ENCODE data around the gene SLC41A2. TPM values are rescaled to one million over a fixed set of nuclear protein-coding genes. Genes with fewer than 3 reads are reported as not detected.
"Not testable (repeated sequence)": the region's sequence is repeated elsewhere in the genome, so short reads cannot be mapped to it uniquely, and the experiment has no call there.

Gene SLC41A2
- total RNA-seq, 1 experiment from 2014 or later: 24.0 TPM

DNA sequence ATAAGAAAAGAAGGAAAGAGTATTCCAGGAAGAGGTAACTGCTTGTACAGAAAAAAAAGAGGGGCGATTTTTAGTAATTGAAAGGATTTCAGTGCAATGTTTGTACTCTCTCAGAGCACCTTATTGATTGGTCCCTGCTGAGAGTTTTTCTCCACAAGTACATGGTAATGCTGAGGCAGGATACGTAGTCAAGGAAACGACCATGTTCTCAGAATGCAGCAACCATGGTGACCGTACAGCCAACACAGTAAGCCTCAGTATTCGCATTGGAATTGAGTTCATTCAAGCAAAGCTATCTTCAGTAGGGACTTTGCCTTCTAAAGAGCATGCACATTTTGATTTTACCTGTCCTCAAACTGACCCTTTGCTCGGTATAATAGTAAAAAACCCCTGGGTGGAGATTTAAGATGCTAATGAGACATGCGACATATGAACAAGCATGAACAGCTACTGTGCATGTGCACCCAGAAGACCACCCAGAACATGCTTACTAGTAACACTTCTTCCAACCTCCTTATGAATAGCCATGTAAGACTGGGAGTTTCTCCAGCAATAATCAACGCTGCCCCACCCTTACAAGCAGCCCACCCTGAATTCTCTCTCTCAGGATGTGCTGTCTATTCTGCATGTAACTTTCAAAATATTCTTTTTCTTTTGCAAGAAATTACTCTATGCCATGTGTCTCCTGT lies 6.2 kb upstream of the SLC41A2 start:
- DNase-seq (ENCODE audit: low spot score): no peak

- DNase-seq (ENCODE audit: low spot score): no peak
Measured at GRCh38 chr12:104963757-104964156, 5.7 kb upstream of the SLC41A2 start.

DNA sequence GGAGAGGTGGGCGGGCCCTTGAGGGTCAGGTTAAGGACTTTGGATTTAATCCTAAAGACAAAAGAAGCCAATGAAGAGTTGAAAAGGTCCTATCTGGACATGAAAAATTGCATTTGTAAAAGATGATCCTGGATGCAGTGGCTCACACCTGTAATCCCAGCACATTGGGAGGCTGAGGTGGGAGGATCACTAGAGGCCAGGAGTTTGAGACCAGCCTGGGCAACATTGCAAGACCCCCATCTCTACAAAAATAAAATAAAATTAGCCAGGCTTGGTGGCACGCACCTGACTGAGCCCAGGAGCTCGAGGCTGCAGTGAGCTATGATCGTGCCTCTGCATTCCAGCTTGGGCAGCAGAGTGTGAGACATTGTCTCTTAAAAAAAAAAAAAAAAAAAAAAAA lies 2.4 kb upstream of the SLC41A2 start:
- DNase-seq (ENCODE audit: low spot score): no peak

GRCh38 chr12:104959335-104959841 lies 1.3 kb upstream of the SLC41A2 start:
- peak; percentile 21 for DNase-seq (ENCODE audit: low spot score)

DNA sequence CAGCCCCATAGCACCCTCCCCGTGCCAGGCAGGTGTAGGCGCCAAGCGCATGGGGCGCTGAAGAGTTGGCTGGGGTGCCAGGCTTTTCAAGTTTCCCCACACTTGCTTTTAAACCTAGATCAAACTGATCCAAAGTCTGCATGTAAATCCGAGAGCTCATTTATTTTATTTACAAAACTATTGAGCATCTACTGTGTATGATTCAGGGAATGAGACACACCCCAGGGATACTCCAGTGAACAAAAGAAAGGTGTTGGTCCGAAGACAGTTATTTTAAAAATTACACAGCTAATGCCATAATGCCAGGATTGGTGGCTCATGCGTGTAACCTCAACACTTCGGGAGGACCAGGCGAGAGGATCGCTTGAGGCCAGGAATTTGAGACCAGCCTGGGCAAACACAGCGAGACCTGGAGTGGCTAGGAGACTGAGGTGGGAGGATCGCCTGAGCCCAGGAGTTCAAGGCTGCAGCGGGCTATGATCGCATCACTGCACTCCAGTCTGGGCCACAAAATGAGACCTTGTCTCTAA lies 780 bp upstream of the SLC41A2 start:
- DNase-seq (ENCODE audit: low spot score): peak; percentile 22

DNA sequence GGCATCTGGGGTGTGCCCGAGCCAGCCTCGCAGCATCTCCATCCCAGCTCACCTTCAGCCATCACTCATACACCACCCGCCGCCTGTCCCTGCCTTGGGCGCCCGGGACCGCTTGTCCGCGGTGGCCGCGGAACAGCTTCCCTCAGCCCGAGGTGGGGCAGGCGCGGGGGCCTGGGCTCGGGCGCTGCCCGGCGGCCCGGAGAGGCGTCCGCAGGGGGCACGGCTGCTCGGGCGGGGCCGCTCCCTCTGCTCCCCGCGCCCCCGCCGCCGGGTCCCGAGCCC lies 430 bp downstream of the SLC41A2 start:
- DNase-seq (ENCODE audit: low spot score): no peak

- peak; percentile 50 for DNase-seq (ENCODE audit: low spot score)
Measured at GRCh38 chr12:104956870-104957718, 996 bp downstream of the SLC41A2 start.

DNA sequence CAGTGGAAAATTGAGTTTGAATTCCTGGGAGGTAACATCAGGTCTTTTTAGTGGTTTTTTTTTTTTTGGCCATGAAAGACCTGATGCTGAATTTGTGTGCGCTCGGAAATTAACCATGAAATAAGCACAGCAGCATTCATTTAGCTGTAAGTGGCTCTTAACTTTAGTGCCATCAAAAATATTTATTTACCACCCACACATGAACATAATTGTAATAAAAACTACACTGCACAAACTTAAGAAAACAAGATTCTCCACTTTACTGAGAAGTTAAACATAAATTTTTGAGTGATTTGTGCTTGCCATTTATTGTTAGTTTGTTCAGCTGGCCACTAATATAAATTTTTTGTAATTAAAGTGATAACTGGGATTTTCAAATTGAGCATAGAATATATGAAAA lies 2.4 kb downstream of the SLC41A2 start:
- no peak for DNase-seq (ENCODE audit: low spot score)

GRCh38 chr12:104953323-104953722 lies 4.8 kb downstream of the SLC41A2 start:
- no peak for DNase-seq (ENCODE audit: low spot score)

DNA sequence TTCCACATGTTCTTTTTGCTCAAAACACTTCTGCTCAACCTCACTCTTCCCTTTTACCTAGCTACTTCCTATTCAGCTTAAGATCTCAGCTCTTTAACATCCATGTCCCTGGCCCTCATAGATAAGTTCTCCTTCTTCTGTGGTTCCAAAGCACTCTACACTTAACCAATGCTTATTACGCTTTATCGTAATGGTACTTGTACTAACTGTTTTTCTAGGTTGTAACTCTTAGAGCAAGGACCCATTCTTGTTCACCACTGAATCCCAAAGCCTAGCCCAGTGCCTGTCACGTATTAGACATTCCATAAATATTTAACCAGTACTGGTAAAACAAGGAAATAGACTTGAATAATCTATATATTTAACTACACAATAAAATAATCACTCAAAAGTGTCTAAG lies 5.3 kb downstream of the SLC41A2 start:
- DNase-seq (ENCODE audit: low spot score): no peak

GRCh38 chr12:104951759-104952509 lies 6.2 kb downstream of the SLC41A2 start:
- peak; percentile 40 for DNase-seq (ENCODE audit: low spot score)

- DNase-seq (ENCODE audit: low spot score): not testable (repeated sequence)
Measured at GRCh38 chr12:104948716-104949115, 9.4 kb downstream of the SLC41A2 start.

GRCh38 chr12:104944252-104944651 lies 13.8 kb downstream of the SLC41A2 start:
- no peak for DNase-seq (ENCODE audit: low spot score)

GRCh38 chr12:104943401-104943800 lies 14.7 kb downstream of the SLC41A2 start:
- DNase-seq (ENCODE audit: low spot score): not testable (repeated sequence)

GRCh38 chr12:104942075-104942474 lies 16.0 kb downstream of the SLC41A2 start:
- DNase-seq (ENCODE audit: low spot score): no peak

DNA sequence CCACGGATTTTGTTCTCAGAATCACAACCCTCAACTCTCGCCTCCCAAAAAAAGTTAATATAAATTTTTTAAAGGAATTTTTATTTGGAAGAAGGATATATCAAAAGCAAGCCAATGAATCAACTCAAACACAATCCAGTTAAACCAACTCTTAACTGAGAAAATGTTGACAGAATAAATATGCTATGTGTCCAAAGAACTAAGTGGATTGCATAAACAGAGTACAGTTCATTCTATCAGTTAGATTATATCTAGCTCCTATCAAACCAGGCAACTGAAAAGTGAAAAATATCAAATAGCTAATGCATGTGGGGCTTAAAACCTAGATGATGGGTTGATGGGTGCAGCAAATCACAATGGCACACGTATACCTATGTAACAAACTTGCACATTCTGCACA lies 16.6 kb downstream of the SLC41A2 start:
- DNase-seq (ENCODE audit: low spot score): no peak

DNA sequence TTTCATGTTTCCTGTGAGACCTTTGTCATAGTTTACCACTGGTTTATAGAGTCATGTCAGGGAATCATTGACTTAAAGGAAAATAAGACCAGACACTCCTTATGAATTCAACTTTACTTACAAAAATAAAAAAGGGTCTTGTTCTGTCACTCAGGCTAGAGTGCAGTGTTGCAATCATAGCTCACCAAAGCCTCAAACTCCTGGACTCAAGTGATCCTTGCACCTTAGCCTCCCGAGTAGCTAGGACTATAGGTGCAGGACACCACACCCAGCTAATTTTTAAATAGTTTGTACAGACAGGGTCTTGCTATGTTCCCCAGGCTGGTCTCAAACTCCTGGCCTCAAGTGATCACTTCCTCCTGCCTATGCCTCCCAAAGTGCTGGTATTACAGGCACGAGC lies 19.0 kb downstream of the SLC41A2 start:
- DNase-seq (ENCODE audit: low spot score): no peak

GRCh38 chr12:104938371-104938770 lies 19.7 kb downstream of the SLC41A2 start:
- DNase-seq (ENCODE audit: low spot score): peak; percentile 27

- no peak for DNase-seq (ENCODE audit: low spot score)
Measured at GRCh38 chr12:104935886-104936285, 22.2 kb downstream of the SLC41A2 start.

DNA sequence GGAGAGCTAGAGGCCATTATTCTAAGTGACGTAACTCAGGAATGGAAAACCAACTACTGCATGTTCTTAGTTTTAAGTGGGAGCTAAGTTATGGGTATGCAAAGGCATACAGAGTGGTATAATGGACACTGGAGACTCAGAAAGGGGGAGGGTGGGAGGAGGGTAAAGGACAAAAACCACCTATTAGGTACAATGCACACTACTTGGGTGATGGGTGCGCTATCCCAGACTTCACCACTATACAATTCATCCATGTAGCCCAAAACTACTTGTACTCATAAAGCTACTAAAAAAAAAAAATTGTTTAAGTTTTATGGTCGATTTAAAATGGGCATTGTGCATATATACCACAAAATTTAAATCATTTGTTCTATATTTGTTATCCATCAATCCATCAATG lies 24.3 kb downstream of the SLC41A2 start:
- DNase-seq (ENCODE audit: low spot score): no peak

DNA sequence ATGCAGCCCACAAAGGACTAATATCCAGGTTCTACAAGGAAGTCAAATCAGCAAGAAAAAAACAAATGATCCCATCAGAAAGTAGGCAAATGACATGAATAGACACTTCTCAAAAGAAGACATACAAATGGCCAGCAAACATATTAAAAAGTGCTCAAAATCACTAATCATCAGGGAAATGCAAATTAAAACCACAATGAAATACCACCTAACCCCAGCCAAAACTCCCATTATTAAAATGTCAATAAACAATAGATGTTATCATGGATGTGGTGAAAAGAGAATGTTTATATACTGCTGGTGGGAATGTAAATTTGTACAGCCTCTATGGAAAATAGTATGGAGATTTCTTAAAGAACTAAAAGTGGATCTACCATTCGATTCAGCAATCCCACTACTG lies 25.0 kb downstream of the SLC41A2 start:
- no peak for DNase-seq (ENCODE audit: low spot score)

Data from H4 (cell line).